Esophagus muscularis mucosa (tissue), 3 donors: Measurements from ENCODE around the gene IL9.

Source experiments
- CTCF ChIP-seq, 3 experiments: fragments of 200-600 bp in 2 of 3; fragments of 450-650 bp in 1 of 3; sonication (generic) in 2 of 3; IDR thresholded peaks; one replicate each; pipeline ENCODE4 v1.5.1; 2017 to 2019; ENCODE audit warnings: antibody characterized with exemption in 3 of 3, mild to moderate bottlenecking in 2 of 3, moderate library complexity in 1 of 3
- POLR2A ChIP-seq: fragments of 450-650 bp; IDR thresholded peaks from one replicate; pipeline ENCODE4 v1.6.1; 2017; ENCODE audit warnings: antibody characterized with exemption, moderate library complexity, mild to moderate bottlenecking, low read depth

DNA sequence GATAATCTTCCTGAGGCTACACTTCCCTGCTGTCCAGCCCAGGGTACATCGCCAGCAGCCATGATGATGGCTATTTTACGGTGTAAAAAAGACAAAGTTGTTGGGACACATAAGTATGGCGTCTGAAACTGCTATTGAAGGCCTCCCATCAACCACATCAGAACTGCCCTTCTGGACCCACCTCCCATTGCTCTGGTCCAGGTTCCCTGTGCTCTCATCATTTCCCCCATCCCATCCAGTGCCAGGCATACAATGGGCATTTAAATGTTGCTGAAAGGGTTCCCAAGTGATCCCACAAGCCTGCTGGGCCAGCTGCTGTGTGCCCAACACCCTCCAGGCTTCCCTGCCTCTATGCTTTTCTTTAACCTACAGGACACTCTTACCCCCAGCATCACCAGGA is 10.6 kb downstream of the IL9 start:
- TF ChIP-seq POLR2A (no peak), CTCF (IDR thresholded peaks at IDR 0.05) (no peak)
